ENCODE data around the gene MOCS2. TPM values are rescaled to one million over a fixed set of nuclear protein-coding genes. Genes with fewer than 3 reads are reported as not detected.

The MOCS2 gene
- total RNA-seq, 1 donor from 2014 or later: 33.0 TPM

- Histone ChIP-seq H3K27me3 (no peaks in the 10 kb centered on the region), H3K9me3 (no peaks in the 10 kb centered on the region), H3K4me3 (no peak overlapping the region), H3K36me3 (peaks cover 63% of the 10 kb centered on the region), H3K27ac (no peak overlapping the region), H3K4me1 (no peaks in the 10 kb centered on the region)
- ATAC-seq: no peak
- intact Hi-C loops (cut with DNase I): no loop called here
- no peak for TF ChIP-seq CTCF (IDR thresholded peaks at IDR 0.05)
- DNase-seq: no peak
Observed at GRCh38 chr5:53073348-53073747, 36.2 kb downstream of the MOCS2 start.

- H3K4me1 ChIP-seq: no peaks in the 10 kb centered on the region
- intact Hi-C loops (cut with DNase I): no loop called here
- H3K27ac ChIP-seq: no peak overlapping the region
- H3K9me3 ChIP-seq: no peaks in the 10 kb centered on the region
- DNase-seq (no peak), ATAC-seq (no peak)
- peaks cover 60% of the 10 kb centered on the region for H3K36me3 ChIP-seq
- no peak overlapping the region for H3K4me3 ChIP-seq
- no peaks in the 10 kb centered on the region for H3K27me3 ChIP-seq
- no peak for TF ChIP-seq CTCF (IDR thresholded peaks at IDR 0.05)
Observed at GRCh38 chr5:53071738-53072137, 37.8 kb downstream of the MOCS2 start.

DNA sequence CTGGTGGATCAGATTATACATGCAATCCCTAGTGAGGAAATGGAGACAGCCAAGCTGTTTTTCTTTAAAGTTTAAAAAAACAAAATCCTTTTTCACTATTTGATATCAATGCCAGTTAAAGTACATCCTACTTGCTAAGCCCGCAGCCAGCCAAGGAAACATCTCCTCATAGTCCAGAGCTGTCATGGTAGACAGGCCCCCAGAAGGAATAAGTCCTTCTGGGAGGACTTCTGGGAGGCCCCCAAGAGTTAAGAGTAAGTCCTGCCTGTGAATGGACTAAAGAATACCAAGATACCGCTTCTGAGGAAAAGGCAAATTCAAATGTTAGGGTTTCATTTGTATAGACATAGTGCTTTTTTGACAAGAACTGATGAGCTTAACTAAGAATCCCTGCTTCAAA lies 38.3 kb downstream of the MOCS2 start:
- Histone ChIP-seq H3K36me3 (peaks cover 56% of the 10 kb centered on the region), H3K27ac (no peak overlapping the region), H3K4me3 (no peak overlapping the region), H3K27me3 (no peaks in the 10 kb centered on the region), H3K9me3 (no peaks in the 10 kb centered on the region), H3K4me1 (no peaks in the 10 kb centered on the region)
- no peak for ATAC-seq
- no peak for TF ChIP-seq CTCF (IDR thresholded peaks at IDR 0.05)
- intact Hi-C loops (cut with DNase I): no loop called here
- DNase-seq: no peak

DNA sequence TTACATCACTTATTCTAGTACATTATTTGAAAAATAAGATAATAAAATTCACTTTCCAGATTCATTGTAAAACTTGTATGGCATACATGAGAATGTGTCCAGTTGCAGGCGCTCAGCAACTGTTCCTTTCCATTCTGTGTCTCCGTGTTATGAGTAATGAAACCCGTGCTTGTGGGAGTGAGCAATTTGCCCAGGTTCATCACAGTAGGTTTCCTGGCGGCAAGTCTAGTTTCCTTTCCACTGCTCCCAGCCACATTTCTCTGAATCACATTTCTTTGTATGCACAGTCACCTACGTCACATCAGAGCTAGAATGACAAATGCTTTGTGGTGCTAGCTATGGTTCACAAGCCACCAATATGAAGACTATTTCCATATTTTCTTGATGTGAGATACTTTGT lies 39.9 kb downstream of the MOCS2 start:
- Histone ChIP-seq H3K27ac (no peak overlapping the region), H3K9me3 (no peaks in the 10 kb centered on the region), H3K27me3 (no peaks in the 10 kb centered on the region), H3K36me3 (peaks cover 40% of the 10 kb centered on the region), H3K4me1 (no peaks in the 10 kb centered on the region), H3K4me3 (no peak overlapping the region)
- intact Hi-C loops (cut with DNase I): no loop called here
- no peak for ATAC-seq
- TF ChIP-seq CTCF (IDR thresholded peaks at IDR 0.05): no peak
- no peak for DNase-seq

DNA sequence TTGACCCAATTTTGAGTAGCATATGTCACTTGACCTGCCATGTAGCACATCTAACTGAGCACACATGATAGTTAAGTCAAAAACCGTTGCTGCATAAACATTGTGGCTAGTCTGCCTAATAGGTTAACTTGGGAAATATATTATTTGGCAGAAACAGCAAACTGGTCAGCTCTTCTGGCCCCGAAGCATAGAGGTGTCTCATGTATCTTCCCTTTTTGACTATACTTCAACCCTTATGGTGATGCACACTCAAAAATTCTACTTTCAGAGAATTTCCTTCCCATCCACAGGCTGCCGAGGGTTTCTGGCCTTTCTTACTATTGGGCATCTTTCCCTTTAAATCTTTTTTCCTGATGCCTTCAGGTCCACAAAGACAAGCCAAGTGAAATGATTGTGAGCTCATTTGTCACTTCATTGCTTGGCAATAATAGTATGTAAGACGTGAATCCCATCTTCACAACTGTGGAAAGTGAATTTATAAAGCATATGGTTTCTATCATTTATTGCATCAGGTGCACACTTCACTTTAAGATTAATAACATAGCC lies 41.2 kb downstream of the MOCS2 start:
- H3K36me3 ChIP-seq: peaks cover 33% of the 10 kb centered on the region
- H3K4me1 ChIP-seq: no peaks in the 10 kb centered on the region
- H3K9me3 ChIP-seq: no peaks in the 10 kb centered on the region
- no peak overlapping the region for H3K4me3 ChIP-seq
- no peak for DNase-seq
- H3K27me3 ChIP-seq: no peaks in the 10 kb centered on the region
- intact Hi-C loops (cut with DNase I): no loop called here
- no peak for TF ChIP-seq CTCF (IDR thresholded peaks at IDR 0.05)
- no peak for ATAC-seq
- no peak overlapping the region for H3K27ac ChIP-seq

DNA sequence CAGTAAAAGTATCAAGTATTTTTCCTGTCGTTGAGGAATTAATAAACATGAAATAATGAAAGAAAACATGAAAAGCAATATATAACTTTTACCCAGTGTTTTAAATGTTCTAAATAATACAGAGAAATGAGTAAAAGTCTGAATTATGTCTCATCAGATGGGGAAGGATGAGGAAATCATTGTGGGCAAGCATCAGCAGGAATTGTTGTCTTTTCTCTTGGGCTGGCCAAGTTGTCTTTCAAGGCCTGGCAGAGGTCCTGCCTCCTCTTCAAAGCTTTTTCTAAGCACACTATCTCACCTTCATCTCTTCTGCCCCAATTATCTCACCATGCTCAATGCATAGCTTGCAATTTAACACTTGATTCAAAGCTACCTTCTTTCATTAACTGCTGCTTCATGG lies 41.9 kb downstream of the MOCS2 start:
- no peaks in the 10 kb centered on the region for H3K9me3 ChIP-seq
- H3K27me3 ChIP-seq: no peaks in the 10 kb centered on the region
- H3K4me3 ChIP-seq: no peak overlapping the region
- H3K4me1 ChIP-seq: no peaks in the 10 kb centered on the region
- H3K36me3 ChIP-seq: peaks cover 28% of the 10 kb centered on the region
- intact Hi-C loops (cut with DNase I): no loop called here
- DNase-seq (no peak), ATAC-seq (no peak)
- TF ChIP-seq CTCF (IDR thresholded peaks at IDR 0.05): no peak
- no peak overlapping the region for H3K27ac ChIP-seq

Measured in upper lobe of right lung (tissue), 1 donor.